Suprapubic skin (tissue), 4 donors: ENCODE data around the gene PPP6R2. TPM values are rescaled to one million over a fixed set of nuclear protein-coding genes. Genes with fewer than 3 reads are reported as not detected.
"Not testable (repeated sequence)": the region's sequence is repeated elsewhere in the genome, so short reads cannot be mapped to it uniquely, and the experiment has no call there.

Experiments
- DNase-seq, 2 donors: peaks; one replicate each; pipeline ENCODE4 v3.0.0-alpha.2; 2019; ENCODE audit warnings: low spot score in 2 of 2
- H3K27ac ChIP-seq: fragments of 200-600 bp; sonication (generic); one replicate; pipeline ENCODE4 v1.5.1; 2019
- H3K27me3 ChIP-seq: fragments of 200-600 bp; sonication (generic); one replicate; pipeline ENCODE4 v1.5.1; 2019
- H3K36me3 ChIP-seq: fragments of 200-600 bp; sonication (generic); one replicate; pipeline ENCODE4 v1.5.1; 2019
- H3K4me1 ChIP-seq: fragments of 200-600 bp; sonication (generic); one replicate; pipeline ENCODE4 v1.5.1; 2019
- H3K4me3 ChIP-seq: fragments of 200-600 bp; sonication (generic); one replicate; pipeline ENCODE4 v1.5.1; 2019; ENCODE audit warnings: mild to moderate bottlenecking
- H3K9me3 ChIP-seq: fragments of 200-600 bp; sonication (generic); one replicate; pipeline ENCODE4 v1.5.1; 2019
- EP300 ChIP-seq: sonication (generic); formaldehyde crosslinking; IDR thresholded peaks from one replicate; pipeline ENCODE4 v1.6.1; 2017; ENCODE audit warnings: antibody characterized with exemption
- POLR2A ChIP-seq, 2 donors: fragments of 450-650 bp; IDR thresholded peaks; one replicate each; pipeline ENCODE4 v1.6.1; 2017; ENCODE audit warnings: antibody characterized with exemption in 2 of 2, mild to moderate bottlenecking in 2 of 2, moderate library complexity in 2 of 2
- POLR2AphosphoS5 ChIP-seq, 3 donors: sonication (generic); formaldehyde crosslinking; IDR thresholded peaks; one replicate each; pipeline ENCODE4 v1.6.1; 2017; ENCODE audit warnings: antibody characterized with exemption in 3 of 3
- WGBS: methylation state at CpG from one replicate; pipeline ENCODE4 v1.1.5; 2018; 5-methylcytosine and 5-hydroxymethylcytosine counted together
- total RNA-seq, 4 donors: library from RNA; depleted of rRNA; stranded (reverse); fragments of >200 nt; gene quantifications; one replicate each; pipeline ENCODE4 v1.1.0, GENCODE V29; 2016
- TF ChIP-seq, protein P1 (sequence below), 2 donors: fragments of 200-600 bp in 1 of 2; fragments of 450-650 bp in 1 of 2; sonication (generic) in 1 of 2; IDR thresholded peaks; one replicate each; pipeline ENCODE4 v1.5.1; 2016 to 2019; ENCODE audit warnings: antibody characterized with exemption in 2 of 2, mild to moderate bottlenecking in 1 of 2, moderate library complexity in 1 of 2

The PPP6R2 gene
- total RNA-seq, 4 donors from 2014 or later = 46.7 to 70.3 (median 64.6) TPM

DNA sequence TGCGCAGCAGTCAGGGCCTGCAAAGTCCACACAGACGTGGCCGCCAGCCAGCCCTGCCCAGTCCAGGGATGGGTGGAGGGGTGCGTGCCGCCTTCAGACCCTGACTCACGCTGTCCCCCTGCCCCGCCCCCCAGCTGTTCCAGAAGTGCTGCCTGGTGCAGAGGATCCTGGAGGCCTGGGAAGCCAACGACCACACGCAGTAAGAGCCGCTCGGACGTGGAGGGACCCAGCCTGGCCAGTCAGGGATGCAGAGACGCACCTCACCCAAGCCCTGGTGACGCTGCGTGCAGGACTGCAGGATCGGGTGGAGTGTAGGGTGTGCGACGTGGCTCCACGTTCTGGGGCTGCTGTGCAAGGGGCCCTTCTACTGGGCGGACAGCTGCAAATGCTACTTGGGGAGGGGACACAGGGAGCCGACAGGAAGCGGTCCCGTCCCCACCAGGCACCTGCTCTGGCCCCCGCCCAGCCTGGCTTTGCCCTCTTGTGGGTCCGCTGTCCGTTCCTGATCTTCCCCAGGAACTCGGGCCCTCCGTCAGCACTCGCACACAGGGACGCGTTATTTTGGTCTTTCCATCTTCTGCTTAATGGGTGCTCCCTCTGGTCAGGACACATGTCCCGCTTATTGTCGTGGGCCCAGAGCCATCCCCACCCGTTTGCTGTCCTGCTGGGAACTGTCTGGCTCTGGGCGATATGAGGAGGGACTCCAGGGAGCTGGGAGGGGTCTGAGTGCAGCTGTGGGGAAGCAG, 89.2 kb downstream of the PPP6R2 start:
- 93% methylated on average over 30 of the region's 35 CpGs for WGBS
- no peak for TF ChIP-seq POLR2A (IDR thresholded peaks at IDR 0.05)
- H3K27ac ChIP-seq = no peak overlapping the region
- no peak overlapping the region for H3K4me3 ChIP-seq
- DNase-seq = no peak
- peaks cover 6% of the 10 kb centered on the region for H3K4me1 ChIP-seq
- H3K36me3 ChIP-seq = peaks cover 82% of the 10 kb centered on the region
- H3K27me3 ChIP-seq = no peaks in the 10 kb centered on the region
- no peaks in the 10 kb centered on the region for H3K9me3 ChIP-seq

DNA sequence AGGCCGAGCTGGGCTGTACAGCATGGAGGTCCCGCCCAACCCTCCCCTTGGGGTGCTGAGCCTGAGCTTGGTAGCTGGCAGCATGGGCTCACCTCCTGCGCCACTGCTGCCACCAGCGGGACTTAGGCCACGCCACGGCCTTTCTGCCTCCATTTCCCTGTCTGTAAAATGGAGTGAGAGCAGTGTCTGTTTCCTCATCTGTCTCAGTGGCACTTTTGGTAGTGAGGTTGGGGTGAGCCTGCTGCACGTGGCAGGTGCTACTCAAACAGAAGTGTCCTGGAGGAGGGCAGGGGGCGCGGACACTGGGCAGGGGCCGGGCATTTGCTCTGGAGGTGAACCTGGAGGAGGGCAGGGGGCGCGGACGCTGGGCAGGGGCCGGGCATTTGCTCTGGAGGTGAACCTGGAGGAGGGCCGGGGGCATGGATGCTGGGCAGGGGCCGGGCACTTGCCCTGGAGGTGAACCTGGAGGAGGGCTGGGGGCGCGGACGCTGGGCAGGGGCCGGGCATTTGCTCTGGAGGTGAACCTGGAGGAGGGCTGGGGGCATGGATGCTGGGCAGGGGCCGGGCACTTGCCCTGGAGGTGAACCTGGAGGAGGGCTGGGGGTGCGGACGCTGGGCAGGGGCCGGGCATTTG, 89.9 kb downstream of the PPP6R2 start:
- not testable (repeated sequence) for H3K27me3 ChIP-seq, H3K9me3 ChIP-seq, DNase-seq, H3K4me1 ChIP-seq, H3K27ac ChIP-seq, H3K4me3 ChIP-seq
- H3K36me3 ChIP-seq = peaks cover 82% of the 10 kb centered on the region
- 92% methylated on average over 7 of the region's 24 CpGs for WGBS

DNA sequence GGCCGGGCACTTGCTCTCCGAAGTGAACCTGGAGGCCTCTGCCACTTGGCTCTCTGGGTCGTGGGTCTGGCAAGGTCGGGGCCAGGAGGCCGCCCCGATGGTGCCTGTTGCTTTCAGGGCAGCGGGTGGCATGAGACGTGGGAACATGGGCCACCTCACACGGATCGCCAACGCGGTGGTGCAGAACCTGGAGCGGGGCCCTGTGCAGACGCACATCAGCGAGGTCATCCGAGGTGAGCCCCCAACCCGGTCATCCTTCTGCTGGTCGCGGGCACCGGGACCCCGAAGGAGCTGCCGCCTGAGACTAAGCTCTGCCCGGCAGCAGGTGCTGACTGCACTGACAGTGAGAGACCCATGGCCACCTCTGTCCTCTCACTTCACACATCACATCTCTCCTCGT, 91.7 kb downstream of the PPP6R2 start:
- 87% methylated on average over 12 of the region's 24 CpGs for WGBS
- TF ChIP-seq POLR2AphosphoS5 (IDR thresholded peaks at IDR 0.05) = no peak
- TF ChIP-seq, protein P1, sequence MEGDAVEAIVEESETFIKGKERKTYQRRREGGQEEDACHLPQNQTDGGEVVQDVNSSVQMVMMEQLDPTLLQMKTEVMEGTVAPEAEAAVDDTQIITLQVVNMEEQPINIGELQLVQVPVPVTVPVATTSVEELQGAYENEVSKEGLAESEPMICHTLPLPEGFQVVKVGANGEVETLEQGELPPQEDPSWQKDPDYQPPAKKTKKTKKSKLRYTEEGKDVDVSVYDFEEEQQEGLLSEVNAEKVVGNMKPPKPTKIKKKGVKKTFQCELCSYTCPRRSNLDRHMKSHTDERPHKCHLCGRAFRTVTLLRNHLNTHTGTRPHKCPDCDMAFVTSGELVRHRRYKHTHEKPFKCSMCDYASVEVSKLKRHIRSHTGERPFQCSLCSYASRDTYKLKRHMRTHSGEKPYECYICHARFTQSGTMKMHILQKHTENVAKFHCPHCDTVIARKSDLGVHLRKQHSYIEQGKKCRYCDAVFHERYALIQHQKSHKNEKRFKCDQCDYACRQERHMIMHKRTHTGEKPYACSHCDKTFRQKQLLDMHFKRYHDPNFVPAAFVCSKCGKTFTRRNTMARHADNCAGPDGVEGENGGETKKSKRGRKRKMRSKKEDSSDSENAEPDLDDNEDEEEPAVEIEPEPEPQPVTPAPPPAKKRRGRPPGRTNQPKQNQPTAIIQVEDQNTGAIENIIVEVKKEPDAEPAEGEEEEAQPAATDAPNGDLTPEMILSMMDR (IDR thresholded peaks at IDR 0.05) = no peak
- TF ChIP-seq POLR2A (IDR thresholded peaks at IDR 0.05) = no peak
- TF ChIP-seq EP300 = no peak
- Histone ChIP-seq H3K4me3 (no peak overlapping the region), H3K27ac (no peak overlapping the region), H3K9me3 (no peaks in the 10 kb centered on the region), H3K27me3 (no peaks in the 10 kb centered on the region), H3K36me3 (peaks cover 84% of the 10 kb centered on the region), H3K4me1 (peaks cover 6% of the 10 kb centered on the region)
- DNase-seq = no peak

DNA sequence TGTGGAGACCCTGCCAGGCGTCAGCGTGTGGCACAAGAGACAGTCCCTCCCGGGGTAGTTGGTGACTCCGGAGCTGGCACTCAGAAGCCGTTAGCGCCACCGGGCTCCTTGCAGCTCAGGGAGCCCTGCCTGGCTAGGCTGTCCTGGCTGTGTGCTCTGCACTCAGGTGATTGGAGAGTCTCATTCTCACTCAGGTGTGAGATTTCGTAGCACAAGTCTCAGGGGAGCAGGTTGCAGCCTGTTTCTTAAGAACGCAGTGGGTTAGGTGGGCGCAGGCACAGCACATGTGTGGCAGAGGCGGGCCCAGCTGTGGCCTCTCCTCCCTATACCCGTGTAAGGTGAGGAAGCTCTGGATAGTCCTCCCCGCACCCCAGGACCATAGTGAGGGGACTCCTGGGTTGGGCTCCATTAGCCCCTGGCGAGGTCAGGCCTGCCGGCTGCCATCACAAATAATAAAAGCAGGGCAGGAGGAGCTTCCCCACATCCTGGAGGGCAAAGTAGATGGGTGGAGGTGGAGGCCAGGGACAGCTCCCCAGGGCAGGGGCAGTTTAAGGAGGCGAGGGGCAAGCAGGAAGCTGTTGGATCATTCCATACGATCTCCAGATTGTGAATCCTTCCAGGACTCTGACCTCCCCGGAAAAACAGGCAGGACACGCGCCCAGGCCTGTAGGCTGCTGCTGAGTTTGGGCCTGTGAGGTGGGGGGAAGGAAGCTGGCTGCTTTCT, 92.3 kb downstream of the PPP6R2 start:
- Histone ChIP-seq H3K4me1 (peaks cover 6% of the 10 kb centered on the region), H3K27ac (no peak overlapping the region), H3K4me3 (no peak overlapping the region), H3K9me3 (no peaks in the 10 kb centered on the region), H3K36me3 (peaks cover 84% of the 10 kb centered on the region), H3K27me3 (no peaks in the 10 kb centered on the region)
- WGBS = 63% methylated on average over 13 of the region's 20 CpGs
- no peak for DNase-seq
- no peak for TF ChIP-seq EP300
- no peak for TF ChIP-seq POLR2A (IDR thresholded peaks at IDR 0.05)
- TF ChIP-seq, protein P1 (IDR thresholded peaks at IDR 0.05) = no peak
- TF ChIP-seq POLR2AphosphoS5 (IDR thresholded peaks at IDR 0.05) = no peak

DNA sequence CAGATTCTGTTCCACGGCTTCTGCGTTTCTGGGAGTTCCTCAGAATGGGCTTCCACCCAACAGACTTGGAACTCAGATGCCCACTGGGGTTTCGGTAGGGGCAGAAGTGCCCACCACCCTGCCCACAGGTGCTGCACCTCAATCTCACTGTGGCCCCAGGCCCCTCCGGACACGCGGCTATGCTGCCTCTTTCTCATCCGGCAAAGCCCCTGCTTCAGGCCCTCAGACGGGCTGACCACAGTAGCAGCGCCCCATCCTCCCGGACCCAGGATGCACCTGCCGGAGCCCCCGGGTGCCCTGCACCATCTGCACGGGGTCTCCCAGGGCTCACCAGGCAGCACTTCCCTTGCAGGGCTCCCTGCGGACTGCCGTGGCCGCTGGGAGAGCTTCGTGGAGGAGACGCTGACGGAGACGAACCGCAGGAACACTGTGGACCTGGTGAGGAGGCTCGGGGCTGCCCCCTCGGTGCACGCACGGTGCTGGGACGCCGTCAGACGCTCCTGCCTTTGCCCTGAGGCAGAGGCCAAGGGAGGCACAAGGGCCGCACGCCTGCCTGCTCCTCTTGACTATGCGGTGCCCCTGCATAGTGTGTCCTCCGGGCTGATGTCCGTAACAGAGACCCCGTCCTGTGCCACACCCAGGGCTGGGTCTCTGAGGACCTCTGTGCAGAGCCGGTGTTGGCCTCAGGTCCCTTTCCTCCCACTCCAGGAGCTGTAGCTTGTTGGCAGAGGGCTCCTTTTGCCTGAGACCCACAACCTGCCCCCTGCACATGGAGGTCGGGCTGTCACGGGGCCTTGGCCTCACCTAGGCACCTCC, 93.1 kb downstream of the PPP6R2 start:
- TF ChIP-seq POLR2A (IDR thresholded peaks at IDR 0.05) = no peak
- H3K36me3 ChIP-seq = peaks cover 84% of the 10 kb centered on the region
- no peaks in the 10 kb centered on the region for H3K27me3 ChIP-seq
- no peaks in the 10 kb centered on the region for H3K9me3 ChIP-seq
- no peak overlapping the region for H3K27ac ChIP-seq
- no peak overlapping the region for H3K4me3 ChIP-seq
- peaks cover 6% of the 10 kb centered on the region for H3K4me1 ChIP-seq
- WGBS = no CpG with 5 or more reads among the region's 37 CpGs
- peak in 1 of 2 donors; percentile 72 for DNase-seq

DNA sequence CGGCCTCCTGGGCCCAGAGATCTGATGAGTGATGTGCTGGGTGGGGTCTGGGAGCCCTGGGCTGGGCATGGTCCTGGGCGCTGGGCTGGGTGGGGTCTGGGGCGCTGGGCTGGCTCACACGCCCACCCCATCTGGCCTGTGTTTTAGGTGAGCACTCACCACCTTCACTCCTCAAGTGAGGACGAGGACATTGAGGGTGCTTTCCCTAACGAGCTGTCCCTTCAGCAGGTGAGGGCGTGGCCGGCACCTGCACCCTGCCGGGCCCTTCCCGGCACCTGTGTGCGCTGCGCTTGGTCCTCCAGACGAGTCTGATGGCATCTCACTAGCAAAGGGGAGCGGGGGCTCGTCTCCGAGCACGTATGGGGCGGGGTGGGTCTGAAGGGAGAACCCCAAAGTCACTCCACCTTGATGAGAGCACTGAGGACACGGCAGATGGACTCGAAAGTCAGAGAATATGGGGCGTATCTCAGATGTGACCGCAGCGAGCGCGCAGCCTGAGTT, 93.8 kb downstream of the PPP6R2 start:
- Histone ChIP-seq H3K27me3 (no peaks in the 10 kb centered on the region), H3K27ac (no peak overlapping the region), H3K4me1 (peaks cover 6% of the 10 kb centered on the region), H3K36me3 (peaks cover 82% of the 10 kb centered on the region), H3K9me3 (no peaks in the 10 kb centered on the region), H3K4me3 (no peak overlapping the region)
- WGBS = 94% methylated on average over 23 of the region's 25 CpGs
- no peak for DNase-seq
- TF ChIP-seq POLR2A (IDR thresholded peaks at IDR 0.05) (no peak), EP300 (no peak), POLR2AphosphoS5 (IDR thresholded peaks at IDR 0.05) (no peak)
- TF ChIP-seq, protein P1 (IDR thresholded peaks at IDR 0.05) = no peak
